Activated CD8-positive, alpha-beta memory T cell treated with anti-CD3 and anti-CD28 coated beads for 1 hour (primary cell): ENCODE measurements around the gene LIMCH1.
"Not testable (repeated sequence)": the region's sequence is repeated elsewhere in the genome, so short reads cannot be mapped to it uniquely, and the experiment has no call there.

Experiments
- DNase-seq, 2 donors: peaks; one replicate each; pipeline ENCODE4 v3.0.0-alpha.2; 2020; ENCODE audit warnings: low read depth in 1 of 2; ENCODE audit errors: extremely low read depth in 1 of 2

The LIMCH1 gene

GRCh38 chr4:41538017-41538733 lies at the start of gene LIMCH1:
TSS of gene LIMCH1 (plus strand) at chr4:41538157. CDS start at chr4:41605996, 67,839 bp downstream.
- no peak for DNase-seq

- DNase-seq: not testable (repeated sequence)
These were observed 46.8 kb upstream of the LIMCH1 start for GRCh38 chr4:41491081-41491576.

- DNase-seq: no peak
These were observed 41.0 kb upstream of the LIMCH1 start for GRCh38 chr4:41496977-41497376.

GRCh38 chr4:41498177-41498576 lies 39.8 kb upstream of the LIMCH1 start:
- no peak for DNase-seq

- no peak for DNase-seq
These were observed 33.7 kb upstream of the LIMCH1 start for GRCh38 chr4:41504167-41504818.

GRCh38 chr4:41505161-41505661 lies 32.7 kb upstream of the LIMCH1 start:
- DNase-seq: no peak

- no peak for DNase-seq
These were observed 31.8 kb upstream of the LIMCH1 start for GRCh38 chr4:41506130-41506529.

- DNase-seq: no peak
These were observed 30.5 kb upstream of the LIMCH1 start for GRCh38 chr4:41507291-41507947.

- no peak for DNase-seq
These were observed 28.5 kb upstream of the LIMCH1 start for GRCh38 chr4:41509451-41509866.

- DNase-seq: no peak
These were observed 27.8 kb upstream of the LIMCH1 start for GRCh38 chr4:41510179-41510578.

- DNase-seq: no peak
These were observed 25.8 kb upstream of the LIMCH1 start for GRCh38 chr4:41512136-41512535.

- no peak for DNase-seq
These were observed 25.4 kb upstream of the LIMCH1 start for GRCh38 chr4:41512596-41512995.

GRCh38 chr4:41514169-41514568 lies 23.8 kb upstream of the LIMCH1 start:
- DNase-seq: no peak

- no peak for DNase-seq
These were observed 23.0 kb upstream of the LIMCH1 start for GRCh38 chr4:41514766-41515481.

GRCh38 chr4:41517121-41517520 lies 20.8 kb upstream of the LIMCH1 start:
- DNase-seq: no peak

GRCh38 chr4:41517747-41518146 lies 20.2 kb upstream of the LIMCH1 start:
- no peak for DNase-seq

GRCh38 chr4:41524425-41524824 lies 13.5 kb upstream of the LIMCH1 start:
- DNase-seq: no peak

GRCh38 chr4:41525129-41525528 lies 12.8 kb upstream of the LIMCH1 start:
- DNase-seq: no peak

- DNase-seq: no peak
These were observed 11.3 kb upstream of the LIMCH1 start for GRCh38 chr4:41526628-41527027.

GRCh38 chr4:41528512-41529205 lies 9.3 kb upstream of the LIMCH1 start:
- DNase-seq: no peak
